DOHH2 (cell line): ENCODE measurements around the gene UBXN7.

ENCODE experiments used
- EZH2phosphoT487 ChIP-seq: fragments of 200-600 bp; sonication (generic); IDR thresholded peaks from 2 replicates; pipeline ENCODE4 v1.6.1; 2017; ENCODE audit warnings: borderline replicate concordance, mild to moderate bottlenecking, antibody characterized with exemption, low read length, moderate library complexity, mixed read lengths
- TF ChIP-seq, protein P1 (sequence below): fragments of 200-600 bp; sonication (generic); IDR thresholded peaks from one replicate; pipeline ENCODE4 v1.5.1; 2014; ENCODE audit warnings: antibody characterized with exemption, mild to moderate bottlenecking, low read depth, low read length; ENCODE audit not compliant: poor library complexity, severe bottlenecking

- TF ChIP-seq, protein P1, sequence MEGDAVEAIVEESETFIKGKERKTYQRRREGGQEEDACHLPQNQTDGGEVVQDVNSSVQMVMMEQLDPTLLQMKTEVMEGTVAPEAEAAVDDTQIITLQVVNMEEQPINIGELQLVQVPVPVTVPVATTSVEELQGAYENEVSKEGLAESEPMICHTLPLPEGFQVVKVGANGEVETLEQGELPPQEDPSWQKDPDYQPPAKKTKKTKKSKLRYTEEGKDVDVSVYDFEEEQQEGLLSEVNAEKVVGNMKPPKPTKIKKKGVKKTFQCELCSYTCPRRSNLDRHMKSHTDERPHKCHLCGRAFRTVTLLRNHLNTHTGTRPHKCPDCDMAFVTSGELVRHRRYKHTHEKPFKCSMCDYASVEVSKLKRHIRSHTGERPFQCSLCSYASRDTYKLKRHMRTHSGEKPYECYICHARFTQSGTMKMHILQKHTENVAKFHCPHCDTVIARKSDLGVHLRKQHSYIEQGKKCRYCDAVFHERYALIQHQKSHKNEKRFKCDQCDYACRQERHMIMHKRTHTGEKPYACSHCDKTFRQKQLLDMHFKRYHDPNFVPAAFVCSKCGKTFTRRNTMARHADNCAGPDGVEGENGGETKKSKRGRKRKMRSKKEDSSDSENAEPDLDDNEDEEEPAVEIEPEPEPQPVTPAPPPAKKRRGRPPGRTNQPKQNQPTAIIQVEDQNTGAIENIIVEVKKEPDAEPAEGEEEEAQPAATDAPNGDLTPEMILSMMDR, result no peak
- no peak for TF ChIP-seq EZH2phosphoT487
These were observed 25.3 kb downstream of the UBXN7 start for GRCh38 chr3:196406811-196407470.
